GM12891 (cell line): ENCODE results near the gene PDLIM1.
A peak's percentile ranks its signal among the peaks of the same experiment; 100 is the strongest.

ENCODE experiments used
- DNase-seq: peaks from one replicate; pipeline ENCODE4 v3.0.0; 2011; ENCODE audit warnings: low spot score; ENCODE audit not compliant: insufficient read length
- FAIRE-seq: peaks from 2 replicates; lab custom pipeline; 2011; peaks lifted over from hg19 to GRCh38; lab: Jason Lieb, UNC
- PAX5 ChIP-seq: IDR thresholded peaks from 2 replicates; pipeline ENCODE4 v1.6.1; 2011; ENCODE audit warnings: low read length, moderate library complexity, mild to moderate bottlenecking; ENCODE audit not compliant: insufficient read depth, severe bottlenecking
- POLR2A ChIP-seq: IDR thresholded peaks from 2 replicates; pipeline ENCODE4 v1.6.1; 2011; ENCODE audit warnings: low read depth, low read length, control low read depth
- POLR2AphosphoS5 ChIP-seq: IDR thresholded peaks from 2 replicates; pipeline ENCODE4 v1.6.1; 2011; ENCODE audit warnings: low read depth, low read length, control low read depth
- POU2F2 ChIP-seq: IDR thresholded peaks from 2 replicates; pipeline ENCODE4 v1.6.1; 2011; ENCODE audit warnings: low read depth, mild to moderate bottlenecking, control low read depth, low read length, moderate library complexity
- SPI1 ChIP-seq: IDR thresholded peaks from 2 replicates; pipeline ENCODE4 v1.6.1; 2011; ENCODE audit warnings: low read depth, low read length, control low read depth
- TAF1 ChIP-seq: IDR thresholded peaks from 2 replicates; pipeline ENCODE4 v1.6.1; 2011; ENCODE audit warnings: low read depth, low read length, control low read depth

Gene PDLIM1

GRCh38 chr10:95305606-95306317 is 15.0 kb upstream of the PDLIM1 start:
- no peak for TF ChIP-seq SPI1
- TF ChIP-seq POU2F2 = no peak
- TF ChIP-seq PAX5 = no peak
- no peak for TF ChIP-seq POLR2AphosphoS5
- no peak for TF ChIP-seq TAF1
- no peak for TF ChIP-seq POLR2A
- DNase-seq (no peak), FAIRE-seq (no peak)

- TF ChIP-seq PAX5 (no peak), POLR2AphosphoS5 (no peak), SPI1 (no peak), POLR2A (no peak), TAF1 (no peak), POU2F2 (no peak)
- DNase-seq = no peak
- FAIRE-seq = no peak
Measured at GRCh38 chr10:95304976-95305375, 14.2 kb upstream of the PDLIM1 start.

GRCh38 chr10:95304463-95304862 is 13.7 kb upstream of the PDLIM1 start:
- DNase-seq (no peak), FAIRE-seq (no peak)
- TF ChIP-seq POLR2A (no peak), POU2F2 (no peak), PAX5 (no peak), POLR2AphosphoS5 (no peak), TAF1 (no peak), SPI1 (no peak)

GRCh38 chr10:95303950-95304349 is 13.1 kb upstream of the PDLIM1 start:
- no peak for DNase-seq
- TF ChIP-seq POLR2AphosphoS5 = no peak
- TF ChIP-seq POLR2A = no peak
- no peak for TF ChIP-seq PAX5
- TF ChIP-seq TAF1 = no peak
- TF ChIP-seq POU2F2 = no peak
- TF ChIP-seq SPI1 = no peak
- no peak for FAIRE-seq

- TF ChIP-seq POU2F2 = no peak
- TF ChIP-seq SPI1 = no peak
- TF ChIP-seq POLR2AphosphoS5 = no peak
- no peak for TF ChIP-seq PAX5
- TF ChIP-seq TAF1 = no peak
- no peak for TF ChIP-seq POLR2A
- FAIRE-seq (no peak), DNase-seq (no peak)
Measured at GRCh38 chr10:95303535-95303934, 12.7 kb upstream of the PDLIM1 start.

GRCh38 chr10:95300022-95300539 is 9.3 kb upstream of the PDLIM1 start:
- DNase-seq (no peak), FAIRE-seq (peak; percentile 45)
- TF ChIP-seq PAX5 (no peak), POU2F2 (no peak), POLR2AphosphoS5 (no peak), TAF1 (no peak), POLR2A (no peak), SPI1 (no peak)

- peak; percentile 94 for FAIRE-seq
- TF ChIP-seq TAF1 = no peak
- TF ChIP-seq POLR2A = no peak
- TF ChIP-seq POU2F2 = no peak
- peak; percentile 86 for TF ChIP-seq SPI1
- DNase-seq = peak; percentile 30
Measured at GRCh38 chr10:95297402-95297801, 6.6 kb upstream of the PDLIM1 start.

GRCh38 chr10:95296764-95297163 is 6.0 kb upstream of the PDLIM1 start:
- FAIRE-seq = no peak
- TF ChIP-seq POLR2AphosphoS5 (no peak), POLR2A (no peak), SPI1 (no peak), PAX5 (no peak), TAF1 (no peak), POU2F2 (no peak)

GRCh38 chr10:95295031-95295755 is 4.4 kb upstream of the PDLIM1 start:
- FAIRE-seq (peak; percentile 94), DNase-seq (peak; percentile 58)
- TF ChIP-seq POLR2A = peak; percentile 94
- TF ChIP-seq POLR2AphosphoS5 = peak; percentile 91
- TF ChIP-seq TAF1 = peak; percentile 83
- TF ChIP-seq POU2F2 = peak; percentile 78
- TF ChIP-seq SPI1 = 0 out of 2 replicates have a peak, but pooled peaks have one; percentile 16
- peak; percentile 100 for TF ChIP-seq PAX5

More at GRCh38 chr10:95296764-95297163, 6.0 kb upstream of the PDLIM1 start:
- no peak for DNase-seq
